GM21423 (cell line): ENCODE results near the gene XIRP1.

ENCODE experiments used
- ATAC-seq: cut with Tn5 transposase; IDR thresholded peaks from one replicate; pipeline ENCODE4 v1.9.1; 2021; ENCODE audit warnings: mild to moderate bottlenecking, moderate library complexity; ENCODE audit not compliant: unreplicated experiment

Gene XIRP1

DNA sequence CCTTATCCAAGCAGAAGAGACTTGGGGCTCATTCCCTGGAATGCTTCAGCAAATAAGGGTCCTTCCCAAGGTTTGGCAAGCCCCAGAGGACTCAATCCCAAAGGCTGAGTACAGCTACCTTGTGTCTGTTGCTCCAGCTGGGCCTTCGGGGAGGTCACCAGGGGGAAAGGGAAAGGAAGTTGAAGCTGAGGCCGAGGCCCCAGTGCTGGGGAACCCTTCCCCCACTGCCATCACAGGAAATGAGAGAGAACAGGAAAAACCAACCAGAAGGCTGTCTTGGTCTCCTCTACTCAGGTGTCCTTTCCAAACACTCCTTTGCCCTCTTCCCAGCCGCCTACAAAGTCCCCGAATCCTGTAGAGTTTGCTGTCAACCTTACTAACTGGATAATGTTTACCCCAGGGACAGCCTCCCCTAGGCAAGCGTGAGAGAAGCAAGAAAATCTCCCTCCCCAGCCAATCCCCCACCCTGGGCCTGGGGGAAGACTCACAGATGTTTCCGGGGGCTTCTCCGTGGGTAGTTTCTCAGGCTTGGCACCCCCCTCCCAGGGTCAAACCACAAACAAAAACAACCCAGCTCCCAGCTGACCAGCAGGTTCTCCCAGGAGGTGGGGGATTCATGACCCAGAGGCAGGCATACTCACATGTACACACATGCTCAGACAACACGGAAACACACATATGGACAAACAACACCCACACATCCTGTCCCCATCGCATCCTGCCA is 44.5 kb downstream of the XIRP1 start:
- peak; percentile 25 for ATAC-seq

DNA sequence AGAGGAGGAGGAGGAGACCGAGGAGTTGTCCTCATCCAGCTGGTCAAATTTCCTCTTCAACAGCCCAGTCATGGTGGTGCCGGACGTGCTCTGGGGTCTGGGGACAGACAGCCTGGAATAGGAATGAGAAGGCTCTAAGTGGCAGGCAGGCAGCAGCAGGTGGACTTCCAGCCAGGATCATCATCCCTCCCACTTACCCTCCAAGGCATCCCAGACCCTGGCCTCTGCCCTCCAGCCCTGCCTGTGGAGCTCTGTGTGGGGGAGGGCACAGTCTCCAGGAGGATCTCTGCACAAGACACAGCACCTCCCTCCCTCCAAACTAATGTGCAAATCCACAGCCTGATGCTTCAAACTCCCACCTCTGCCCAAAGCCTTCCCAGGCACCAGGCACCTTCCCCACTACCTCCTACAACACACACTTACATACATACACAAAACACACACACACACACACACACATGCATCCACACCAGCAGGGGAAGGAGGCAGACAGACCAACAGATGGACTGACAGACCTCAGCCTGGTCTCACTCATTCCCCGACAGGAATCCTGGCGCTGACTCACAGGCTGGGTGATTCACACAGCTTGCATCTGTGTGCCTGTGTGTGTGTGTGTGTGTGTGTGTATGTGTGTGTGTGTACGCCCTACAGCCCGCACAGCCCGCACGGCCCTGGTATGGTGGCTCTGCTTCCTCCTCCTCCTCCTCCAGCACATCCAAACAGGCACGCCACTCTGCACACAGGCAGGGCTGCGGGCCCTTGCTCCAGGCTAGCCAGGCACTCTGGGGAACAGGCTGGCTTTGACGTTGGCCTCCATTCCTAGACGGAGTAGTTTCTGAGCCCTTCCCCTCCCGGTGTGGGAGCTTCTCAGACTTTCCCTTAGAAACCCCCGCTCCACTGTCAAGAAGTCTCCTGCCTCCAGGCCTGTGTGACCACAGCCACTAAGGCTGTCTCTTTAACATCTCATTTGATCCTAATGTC is 45.5 kb downstream of the XIRP1 start:
- ATAC-seq, result peak; percentile 18

DNA sequence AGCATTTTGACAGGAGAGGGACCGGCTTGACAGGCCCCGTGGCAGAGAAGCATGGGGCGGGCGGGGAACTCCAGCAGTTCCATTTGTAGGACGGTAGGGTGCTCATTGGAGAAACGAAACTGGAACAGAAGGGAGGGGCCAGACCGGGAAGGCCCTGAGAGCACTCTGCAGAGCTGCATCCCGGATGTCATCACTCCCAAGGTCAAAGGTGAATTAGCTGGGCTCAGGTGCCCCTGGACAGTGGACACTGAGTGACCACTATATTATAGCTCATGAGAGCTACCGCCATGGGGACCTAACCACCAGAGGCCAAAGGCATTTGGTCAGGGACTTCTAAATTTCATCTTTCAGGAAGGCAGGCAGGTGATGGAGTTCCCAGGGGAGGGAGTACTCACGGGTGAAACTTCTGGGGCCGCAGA is 46.3 kb downstream of the XIRP1 start:
- ATAC-seq, result no peak

DNA sequence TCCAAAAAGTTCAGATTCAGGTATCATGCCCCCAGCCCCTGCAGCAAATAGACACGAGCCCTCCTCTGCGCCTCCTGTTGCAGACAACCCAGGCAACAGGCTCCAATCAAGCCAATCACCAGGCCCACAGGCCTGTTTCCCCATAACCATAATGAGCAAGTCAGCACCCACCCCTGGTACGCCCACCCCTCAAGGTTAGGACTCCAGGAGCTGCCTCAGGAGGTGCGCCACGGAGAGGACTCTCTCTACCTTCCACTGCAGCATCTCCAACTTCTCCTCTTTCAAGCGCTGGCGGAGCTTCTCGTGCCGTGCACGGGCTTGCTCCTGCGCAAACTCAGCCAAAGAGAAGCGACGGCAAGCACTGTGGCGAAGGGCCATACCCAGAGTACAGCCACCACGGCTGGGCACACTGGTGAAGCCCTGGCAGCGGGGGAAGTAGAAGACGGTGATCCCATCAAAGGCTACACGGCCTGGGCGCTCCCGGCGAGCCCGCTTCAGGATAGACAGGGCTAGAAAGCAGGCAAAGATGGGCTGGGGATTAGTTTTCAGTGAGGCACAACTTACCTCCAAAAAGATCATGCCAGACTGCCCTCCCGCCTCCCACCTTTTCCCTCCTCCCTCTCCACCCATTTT is 47.5 kb downstream of the XIRP1 start:
- ATAC-seq, result no peak

DNA sequence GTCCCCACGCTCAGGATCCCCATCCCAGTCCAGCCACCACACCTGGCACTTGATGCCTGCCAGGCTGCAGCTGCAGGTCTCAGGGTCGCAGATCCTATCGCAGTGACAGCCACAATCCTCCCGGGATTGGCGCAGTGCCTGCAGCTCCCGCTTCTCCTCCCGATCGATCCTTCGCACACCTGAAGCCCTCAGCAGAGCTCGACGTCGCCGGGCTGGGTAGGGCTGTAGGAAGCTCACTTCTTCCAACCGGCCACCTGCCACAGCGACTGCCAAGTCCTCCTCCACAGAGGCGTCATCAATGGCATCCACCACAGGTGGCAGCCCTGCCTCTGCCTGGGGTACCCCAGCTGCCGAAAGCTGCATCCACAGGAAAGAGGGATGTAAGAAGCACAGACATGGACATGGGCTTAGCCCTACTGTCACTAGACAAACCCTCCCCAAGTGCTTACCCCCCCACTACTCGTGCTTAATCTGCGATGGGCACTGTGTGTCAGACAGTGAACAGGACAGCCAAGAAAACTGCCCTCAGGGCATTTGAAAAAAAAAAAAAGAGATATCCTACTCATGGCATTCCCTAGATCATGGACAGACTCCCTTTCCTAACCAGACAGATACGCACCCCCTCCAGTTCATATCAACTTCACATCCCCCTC is 48.2 kb downstream of the XIRP1 start:
- ATAC-seq, result no peak

DNA sequence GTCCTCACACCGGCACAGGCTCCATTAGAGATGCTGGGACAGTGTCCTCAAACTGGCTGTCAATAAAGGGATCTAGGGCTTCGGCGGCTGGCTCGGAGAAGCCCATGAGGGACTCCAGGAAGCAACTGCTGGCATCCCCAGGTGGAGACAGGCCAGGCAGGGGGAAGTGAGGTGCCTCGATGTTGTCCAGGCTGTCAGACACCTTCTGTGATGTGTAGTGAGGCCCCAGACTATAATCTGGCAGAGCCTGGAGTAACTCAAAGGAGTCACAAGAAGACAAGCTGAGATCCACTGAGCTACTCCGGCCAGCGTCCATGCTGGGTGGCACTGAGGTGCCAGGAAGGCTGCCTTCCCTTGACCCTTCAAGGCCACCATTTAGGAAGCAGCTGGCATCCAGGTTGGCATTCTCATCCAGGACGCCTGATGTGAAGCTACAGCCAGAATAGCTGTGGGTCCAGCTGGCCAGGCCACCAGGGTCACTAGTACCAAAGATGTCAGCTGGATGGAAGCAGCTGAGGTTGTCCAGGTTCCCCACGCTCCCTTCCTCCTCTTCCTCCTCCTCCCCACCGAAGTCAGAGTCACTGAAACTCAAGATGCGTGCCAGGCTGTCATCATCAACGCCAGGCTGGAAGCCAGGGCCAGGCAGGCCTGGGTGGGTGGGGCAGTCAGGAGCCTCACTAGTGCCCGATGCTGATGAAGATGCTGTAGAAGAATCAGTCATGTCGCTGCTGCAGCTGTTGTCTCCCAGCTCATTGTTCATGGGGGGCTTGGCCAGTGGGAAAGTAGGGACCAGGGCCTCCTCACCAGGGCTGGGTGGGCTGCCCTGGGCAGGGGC is 49.1 kb downstream of the XIRP1 start:
- ATAC-seq, result no peak

DNA sequence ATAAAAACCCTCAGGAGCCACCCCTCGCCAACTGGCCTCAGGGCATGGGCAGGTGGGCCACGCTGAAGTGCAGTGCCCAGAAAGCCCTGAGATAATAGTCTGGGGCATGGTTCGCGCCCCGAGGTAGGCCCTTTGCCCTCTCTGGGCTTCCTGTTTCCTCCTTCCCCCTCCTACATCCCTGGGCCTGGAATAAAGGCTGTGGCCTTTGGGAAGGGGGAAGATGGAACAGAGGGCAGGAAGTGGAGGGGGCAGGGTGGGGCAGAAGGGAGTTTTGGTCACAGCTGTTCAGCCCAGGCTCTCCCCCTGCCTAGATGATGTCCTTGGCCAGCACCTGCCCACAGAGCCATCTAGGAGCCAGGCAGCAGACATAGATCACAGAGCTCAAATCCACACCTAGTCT is 50.3 kb downstream of the XIRP1 start:
- ATAC-seq, result no peak

DNA sequence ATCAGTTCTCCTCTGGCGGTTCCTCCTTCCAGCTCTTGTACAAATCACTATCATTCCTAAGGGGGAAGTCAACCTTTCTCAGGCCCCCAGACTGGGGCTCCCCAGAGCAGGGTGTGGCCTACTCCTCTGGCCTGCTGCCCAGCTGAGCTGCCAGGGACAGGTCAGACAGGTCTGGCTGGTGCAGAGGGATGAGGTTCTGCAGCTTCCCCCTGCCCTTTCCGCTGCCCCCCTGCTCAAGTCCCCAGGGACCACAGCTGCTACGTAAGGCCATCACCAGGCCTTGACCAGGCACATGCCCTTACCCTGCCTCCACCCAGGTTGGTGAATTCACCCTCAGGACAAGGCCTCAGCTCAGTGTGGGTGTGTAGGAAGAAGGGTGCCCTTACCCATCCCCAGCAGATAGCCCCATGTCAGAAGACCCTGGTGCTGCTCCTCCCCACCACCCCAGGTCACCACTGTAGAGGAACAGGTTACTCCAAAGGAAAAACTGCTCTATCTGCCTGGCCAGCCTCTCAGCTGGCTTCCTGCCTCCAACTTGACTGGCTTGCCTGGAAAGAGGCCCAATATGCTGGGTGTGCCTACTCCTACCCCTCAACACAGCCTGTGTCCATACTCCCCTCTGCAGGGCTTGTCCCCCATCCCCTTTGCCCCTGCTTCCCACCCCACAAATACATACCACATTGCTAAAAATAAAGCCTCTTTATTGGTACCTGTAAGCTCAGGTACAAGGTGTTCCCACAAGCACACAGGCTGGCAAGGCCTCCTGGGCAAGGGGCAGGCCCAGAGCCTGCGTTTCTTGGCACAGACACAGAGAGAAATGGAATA is 51.0 kb downstream of the XIRP1 start:
- ATAC-seq, result no peak

DNA sequence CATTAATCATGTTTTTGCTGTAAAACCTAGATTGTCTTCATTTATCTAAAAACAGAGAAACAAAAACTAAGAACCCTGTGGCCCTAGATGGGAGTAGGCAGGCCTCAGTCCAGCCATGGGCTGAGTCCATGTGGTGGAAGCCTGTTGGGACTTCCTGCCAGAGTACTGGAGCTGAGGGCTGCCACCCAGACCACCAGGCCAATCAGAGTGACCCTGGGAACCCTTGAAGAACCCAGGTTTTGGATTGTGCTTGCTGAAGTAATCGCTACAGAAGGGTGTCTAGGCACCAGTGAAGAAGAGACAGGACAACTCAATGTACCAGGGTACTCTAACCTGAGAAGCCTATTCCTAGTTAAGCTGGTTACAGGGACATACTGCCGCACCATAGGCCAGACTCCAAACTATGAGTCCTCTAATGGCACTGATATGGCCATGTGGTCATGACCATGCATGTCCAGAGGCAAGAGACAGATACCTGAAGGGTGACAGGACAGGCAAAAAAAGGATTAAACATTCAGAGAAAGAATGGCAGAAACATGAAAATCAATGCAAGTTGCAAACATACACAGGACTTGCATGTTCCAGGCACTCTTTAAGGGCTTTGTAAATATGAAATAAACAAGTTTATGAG is 51.9 kb downstream of the XIRP1 start:
- ATAC-seq, result no peak

DNA sequence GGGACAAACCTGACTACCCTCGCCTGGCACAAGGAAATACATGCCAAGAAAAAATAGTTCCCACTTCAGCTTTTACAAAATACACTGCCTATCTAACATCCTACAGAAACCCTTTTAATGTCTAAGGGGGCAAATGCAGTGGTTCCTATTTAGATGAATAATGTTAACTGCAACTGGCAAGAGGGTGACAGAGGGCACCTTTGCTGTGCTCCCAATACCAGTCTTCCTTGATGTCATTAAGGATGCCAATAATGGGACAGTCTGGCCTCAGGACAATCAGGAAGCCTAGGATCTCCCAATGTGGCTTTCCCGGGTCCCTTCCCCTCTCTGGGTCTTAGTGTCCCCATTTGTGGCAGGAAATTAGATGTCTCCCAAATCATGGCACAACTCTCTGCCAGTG is 53.0 kb downstream of the XIRP1 start:
- ATAC-seq, result no peak

DNA sequence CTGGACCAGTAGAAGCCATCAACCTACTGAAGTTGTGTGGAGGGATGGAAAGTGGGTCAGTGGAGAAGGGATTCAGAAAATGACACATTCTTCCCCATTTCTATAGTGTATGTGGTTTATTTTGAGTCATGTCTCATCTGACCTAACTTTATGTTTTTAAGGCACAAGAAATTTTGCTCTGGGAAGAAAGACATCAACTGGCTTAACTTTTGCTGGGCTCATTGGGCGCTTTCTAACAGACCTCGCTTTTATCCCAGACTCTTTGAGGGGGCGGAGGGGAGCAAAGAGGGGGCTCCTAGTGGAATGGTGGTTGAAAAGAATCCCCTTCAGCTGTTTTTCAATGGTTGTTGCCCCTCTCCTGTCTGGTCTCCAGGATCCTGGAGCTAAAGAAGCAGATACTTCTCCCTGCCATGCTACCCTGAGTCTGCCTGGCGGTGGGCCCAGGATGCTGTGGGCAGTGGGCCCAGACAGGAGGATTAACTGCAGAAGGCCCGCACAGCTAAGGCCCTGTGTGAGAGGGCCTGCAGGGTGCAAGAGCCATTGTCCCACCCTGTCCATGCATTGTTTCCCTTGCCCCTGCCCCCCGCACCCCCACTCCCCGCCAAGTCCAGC is 53.5 kb downstream of the XIRP1 start:
- ATAC-seq, result no peak

DNA sequence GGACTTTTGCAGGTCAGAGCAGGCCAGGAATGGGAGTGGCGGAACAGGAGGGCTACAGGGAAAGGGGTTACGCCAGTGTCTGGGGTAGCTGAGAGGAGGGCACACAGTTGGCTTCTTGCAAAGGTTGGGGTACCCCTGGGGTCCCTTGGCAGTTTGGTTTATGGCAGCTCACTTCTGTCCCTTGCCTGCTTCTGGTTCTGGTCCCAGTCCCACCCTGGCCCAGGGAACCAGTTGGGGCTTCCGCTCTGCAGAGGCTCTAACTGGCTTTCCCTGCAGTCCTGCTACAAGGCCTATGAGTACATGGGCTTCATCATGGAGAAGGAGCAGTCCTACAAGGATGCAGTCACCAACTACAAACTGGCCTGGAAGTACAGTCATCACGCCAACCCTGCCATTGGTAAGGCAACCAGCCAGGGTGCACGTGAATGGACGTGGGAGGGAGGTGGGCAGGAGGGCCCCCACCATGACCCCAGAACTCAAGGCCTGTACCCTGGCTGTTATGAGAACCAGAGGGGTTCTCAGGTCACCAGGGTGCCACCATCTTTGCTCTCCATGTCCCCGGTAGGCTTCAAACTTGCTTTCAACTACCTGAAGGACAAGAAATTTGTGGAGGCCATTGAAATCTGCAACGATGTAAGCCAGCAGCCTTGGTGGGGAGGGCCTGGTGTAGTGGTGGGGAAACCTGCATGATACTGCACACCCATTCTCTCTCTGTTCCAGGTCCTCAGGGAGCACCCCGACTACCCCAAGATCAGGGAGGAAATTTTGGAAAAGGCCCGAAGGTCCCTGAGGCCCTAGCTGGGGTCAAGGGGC is 54.2 kb downstream of the XIRP1 start:
- ATAC-seq, result no peak

DNA sequence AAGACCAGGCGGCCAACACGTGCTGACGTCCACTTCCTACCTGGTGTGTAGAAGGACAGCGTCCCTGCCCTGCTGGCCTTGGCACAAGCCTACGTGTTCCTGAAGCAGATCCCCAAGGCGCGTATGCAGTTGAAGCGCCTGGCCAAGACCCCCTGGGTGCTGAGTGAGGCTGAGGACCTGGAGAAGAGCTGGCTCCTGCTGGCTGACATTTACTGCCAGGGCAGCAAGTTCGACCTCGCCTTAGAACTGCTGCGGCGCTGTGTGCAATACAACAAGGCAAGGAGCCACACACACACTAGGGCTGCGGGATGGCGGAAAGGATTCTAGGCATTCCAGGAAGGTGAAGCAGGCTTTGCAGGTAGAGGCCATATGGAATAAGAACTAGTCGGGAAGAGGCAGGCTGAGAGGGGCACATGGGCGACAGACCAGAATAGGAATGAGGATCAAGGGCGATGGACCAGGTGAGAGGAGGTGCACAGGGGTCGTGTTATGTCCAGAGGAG is 54.9 kb downstream of the XIRP1 start:
- no peak for ATAC-seq

DNA sequence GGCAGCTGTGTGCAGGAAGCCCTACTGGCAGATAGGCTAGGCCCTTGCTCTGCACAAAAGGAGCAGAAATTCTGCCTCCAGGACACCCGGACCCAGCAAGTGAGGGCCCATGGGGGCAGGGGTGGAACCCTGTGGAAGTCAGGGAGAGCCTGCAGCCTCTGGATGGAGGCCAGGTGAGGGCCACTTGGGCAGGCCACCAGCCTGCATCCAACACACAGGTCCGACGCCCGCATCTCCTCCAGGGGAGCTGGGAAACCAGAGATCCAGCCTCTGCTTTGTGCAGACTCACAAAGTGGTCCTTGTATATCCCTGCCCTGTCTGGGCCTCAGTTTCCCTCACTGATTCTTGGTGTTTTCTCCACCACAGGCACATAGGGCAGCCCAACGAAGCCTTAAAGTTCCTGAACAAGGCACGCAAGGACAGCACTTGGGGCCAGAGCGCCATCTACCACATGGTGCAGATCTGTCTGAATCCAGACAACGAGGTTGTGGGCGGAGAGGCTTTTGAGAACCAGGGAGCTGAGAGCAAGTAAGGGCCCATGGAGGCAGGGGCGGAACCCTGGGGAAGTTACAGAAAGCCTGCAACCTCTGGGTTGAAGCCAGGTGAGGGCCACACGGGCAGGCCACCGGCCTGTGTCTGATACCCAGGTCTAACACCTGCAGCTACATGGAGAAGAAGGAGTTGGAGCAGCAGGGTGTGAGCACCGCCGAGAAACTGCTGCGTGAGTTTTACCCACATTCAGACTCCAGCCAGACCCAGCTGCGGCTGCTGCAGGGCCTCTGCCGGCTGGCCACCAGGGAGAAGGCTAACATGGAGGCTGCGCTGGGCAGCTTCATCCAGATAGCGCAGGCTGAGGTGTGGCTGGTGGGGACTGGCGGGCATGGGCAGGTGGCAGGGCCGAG is 55.6 kb downstream of the XIRP1 start:
- no peak for ATAC-seq

DNA sequence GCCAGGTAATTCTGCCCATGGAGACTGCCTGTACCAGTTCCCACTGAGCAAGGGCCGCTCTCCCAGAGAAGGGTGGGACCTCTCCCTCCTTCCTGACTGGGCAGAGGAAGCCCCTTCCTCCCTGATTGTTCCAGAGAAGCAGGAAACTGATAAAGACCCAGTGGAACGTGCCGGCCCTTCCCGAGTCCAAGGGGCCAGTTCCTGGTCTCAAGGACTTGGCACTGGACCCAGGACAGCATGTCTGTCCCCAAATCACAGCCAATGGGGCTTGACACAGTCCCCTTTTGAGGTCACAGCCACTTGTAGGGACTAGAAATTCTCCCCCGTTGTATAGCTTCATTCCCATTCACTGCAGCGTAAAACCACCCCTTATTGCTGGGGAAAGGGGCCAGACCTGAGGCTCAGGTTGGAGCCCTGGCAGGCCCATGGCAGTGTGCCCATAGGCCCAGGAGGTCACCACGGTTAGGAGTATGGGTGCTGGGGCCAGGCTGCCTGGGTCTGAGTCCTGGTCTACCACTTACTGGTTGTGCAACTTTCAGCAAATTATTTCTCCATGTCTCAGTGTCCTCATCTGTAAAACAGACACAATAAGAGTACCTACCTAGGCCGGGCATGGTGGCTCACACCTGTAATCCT is 57.1 kb downstream of the XIRP1 start:
- ATAC-seq, result no peak

DNA sequence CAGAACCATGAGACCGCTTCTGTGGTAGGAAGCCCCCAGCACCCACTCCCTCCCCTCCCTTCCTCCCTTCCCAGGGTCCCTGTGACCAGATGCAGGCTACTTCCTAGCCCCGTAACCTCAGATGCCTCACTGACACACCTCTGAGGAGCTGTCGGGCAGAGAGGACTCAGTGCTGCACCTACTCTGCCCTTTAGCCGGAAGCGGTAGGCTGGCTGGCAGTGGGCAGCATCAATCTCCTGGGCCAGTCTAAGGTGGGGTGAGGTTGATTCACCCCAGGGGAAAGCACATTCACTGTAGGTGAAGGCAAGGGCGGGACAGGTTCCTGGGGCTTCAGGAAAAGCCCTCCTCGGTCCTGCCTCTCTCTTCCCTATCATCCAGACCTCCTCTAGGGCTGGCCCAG is 58.1 kb downstream of the XIRP1 start:
- no peak for ATAC-seq
